Measurements from ENCODE around the gene TBC1D22A. TPM values are rescaled to one million over a fixed set of nuclear protein-coding genes. Genes with fewer than 3 reads are reported as not detected.

The TBC1D22A gene
- polyA plus RNA-seq, 1 donor from 2014 or later, result 9.3 TPM

DNA sequence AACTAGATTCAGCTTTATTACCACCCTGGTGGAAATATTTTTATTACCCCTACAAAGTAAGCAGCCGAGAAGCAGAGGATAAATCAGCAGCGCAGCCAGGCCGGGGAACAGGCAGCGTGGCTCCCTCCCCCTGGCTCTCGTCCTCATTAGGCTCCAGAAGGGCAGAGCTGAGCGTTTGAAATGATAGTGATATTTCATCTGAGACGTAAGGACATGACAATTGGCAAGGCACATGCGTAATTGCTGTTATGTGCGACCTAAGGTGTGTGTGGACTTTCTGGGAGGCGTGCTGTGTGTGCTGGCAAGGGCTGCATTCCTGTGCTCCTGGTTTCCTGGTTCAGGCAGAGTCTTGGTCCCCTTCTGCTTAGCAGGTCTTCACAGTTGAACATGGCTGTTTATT lies 247.8 kb downstream of the TBC1D22A start:
- Histone ChIP-seq H3K9me3 (ENCODE audit: low read length) (no peaks in the 10 kb centered on the region), H3F3A (ENCODE audit: insufficient read depth, low read length, poor library complexity, severe bottlenecking) (no peaks in the 10 kb centered on the region), H3K4me3 (ENCODE audit: low read length) (no peak overlapping the region), H2AFZ (ENCODE audit: low read depth, low read length) (no peak overlapping the region), H3K27me3 (ENCODE audit: insufficient read depth, low read depth, low read length) (no peaks in the 10 kb centered on the region), H3K79me2 (replicated peaks; ENCODE audit: insufficient read depth, low read length) (no peaks in the 10 kb centered on the region), H3K9me2 (ENCODE audit: insufficient read depth, low read length) (no peaks in the 10 kb centered on the region), H3K36me3 (ENCODE audit: insufficient read depth, low read length) (no peaks in the 10 kb centered on the region), H4K20me1 (ENCODE audit: insufficient read depth) (no peaks in the 10 kb centered on the region), H3K27ac (ENCODE audit: low read length) (no peak overlapping the region), H3K9ac (ENCODE audit: low read length) (no peak overlapping the region), H3K4me2 (ENCODE audit: low read length) (no peak overlapping the region)
- no peak for TF ChIP-seq MXI1 (conservative IDR thresholded peaks at IDR 0.05; ENCODE audit: poor library complexity, severe bottlenecking)
- TF ChIP-seq, protein P1, sequence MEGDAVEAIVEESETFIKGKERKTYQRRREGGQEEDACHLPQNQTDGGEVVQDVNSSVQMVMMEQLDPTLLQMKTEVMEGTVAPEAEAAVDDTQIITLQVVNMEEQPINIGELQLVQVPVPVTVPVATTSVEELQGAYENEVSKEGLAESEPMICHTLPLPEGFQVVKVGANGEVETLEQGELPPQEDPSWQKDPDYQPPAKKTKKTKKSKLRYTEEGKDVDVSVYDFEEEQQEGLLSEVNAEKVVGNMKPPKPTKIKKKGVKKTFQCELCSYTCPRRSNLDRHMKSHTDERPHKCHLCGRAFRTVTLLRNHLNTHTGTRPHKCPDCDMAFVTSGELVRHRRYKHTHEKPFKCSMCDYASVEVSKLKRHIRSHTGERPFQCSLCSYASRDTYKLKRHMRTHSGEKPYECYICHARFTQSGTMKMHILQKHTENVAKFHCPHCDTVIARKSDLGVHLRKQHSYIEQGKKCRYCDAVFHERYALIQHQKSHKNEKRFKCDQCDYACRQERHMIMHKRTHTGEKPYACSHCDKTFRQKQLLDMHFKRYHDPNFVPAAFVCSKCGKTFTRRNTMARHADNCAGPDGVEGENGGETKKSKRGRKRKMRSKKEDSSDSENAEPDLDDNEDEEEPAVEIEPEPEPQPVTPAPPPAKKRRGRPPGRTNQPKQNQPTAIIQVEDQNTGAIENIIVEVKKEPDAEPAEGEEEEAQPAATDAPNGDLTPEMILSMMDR (IDR thresholded peaks at IDR 0.05; ENCODE audit: poor library complexity, severe bottlenecking), result no peak
- no peak for TF ChIP-seq EZH2 (IDR thresholded peaks at IDR 0.05; ENCODE audit: borderline replicate concordance, insufficient read depth, low read length, poor library complexity, severe bottlenecking)
- no peak for TF ChIP-seq POLR2AphosphoS5 (IDR thresholded peaks at IDR 0.05)

DNA sequence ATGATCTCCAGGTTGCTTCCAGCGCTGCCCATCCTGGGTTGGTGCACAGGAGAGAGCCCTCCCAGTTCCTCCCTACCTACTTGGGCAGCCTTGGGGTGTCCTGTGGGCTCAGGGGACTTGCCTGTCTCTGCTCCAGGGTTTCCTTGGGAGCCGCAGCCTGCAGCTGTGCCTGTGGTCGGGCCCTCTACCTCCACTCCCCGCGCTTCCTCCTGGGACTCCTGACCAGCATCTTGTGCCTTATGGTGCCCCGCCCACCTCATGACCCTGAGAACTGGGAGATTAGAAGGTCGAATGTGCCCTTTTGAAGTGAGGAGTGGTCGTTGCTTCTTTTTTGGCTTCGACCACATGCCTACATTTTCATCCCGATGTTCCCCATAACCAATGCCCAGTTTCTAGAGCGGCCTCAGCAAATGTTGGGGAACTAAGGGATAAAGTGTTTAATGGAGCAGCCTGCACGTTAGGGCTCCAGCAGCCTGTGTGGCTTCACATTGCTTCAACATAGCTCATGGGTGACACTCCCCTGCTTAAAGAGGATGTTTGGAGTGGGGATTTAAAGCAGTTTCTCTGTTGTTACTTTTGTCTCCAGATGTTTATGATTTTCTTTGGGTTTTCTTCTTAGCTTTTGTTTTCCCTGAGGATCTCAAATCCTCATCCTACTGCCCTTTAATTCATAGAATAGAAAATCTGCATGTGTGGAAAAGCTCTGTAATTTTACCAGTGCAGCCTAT lies 248.8 kb downstream of the TBC1D22A start:
- Histone ChIP-seq H3F3A (ENCODE audit: insufficient read depth, low read length, poor library complexity, severe bottlenecking) (no peaks in the 10 kb centered on the region), H3K36me3 (ENCODE audit: insufficient read depth, low read length) (no peaks in the 10 kb centered on the region), H3K9me3 (ENCODE audit: low read length) (no peaks in the 10 kb centered on the region), H3K4me2 (ENCODE audit: low read length) (no peak overlapping the region), H4K20me1 (ENCODE audit: insufficient read depth) (no peaks in the 10 kb centered on the region), H3K27me3 (ENCODE audit: insufficient read depth, low read depth, low read length) (no peaks in the 10 kb centered on the region), H3K9me2 (ENCODE audit: insufficient read depth, low read length) (no peaks in the 10 kb centered on the region), H3K27ac (ENCODE audit: low read length) (no peak overlapping the region), H3K9ac (ENCODE audit: low read length) (no peak overlapping the region), H3K79me2 (replicated peaks; ENCODE audit: insufficient read depth, low read length) (no peaks in the 10 kb centered on the region), H2AFZ (ENCODE audit: low read depth, low read length) (no peak overlapping the region), H3K4me3 (ENCODE audit: low read length) (no peak overlapping the region)
- no peak for TF ChIP-seq EZH2 (IDR thresholded peaks at IDR 0.05; ENCODE audit: borderline replicate concordance, insufficient read depth, low read length, poor library complexity, severe bottlenecking)
- no peak for TF ChIP-seq POLR2AphosphoS5 (IDR thresholded peaks at IDR 0.05)
- TF ChIP-seq TAF1 (IDR thresholded peaks at IDR 0.05; ENCODE audit: low read depth), result no peak
- no peak for TF ChIP-seq MXI1 (conservative IDR thresholded peaks at IDR 0.05; ENCODE audit: poor library complexity, severe bottlenecking)
- TF ChIP-seq, protein P1 (IDR thresholded peaks at IDR 0.05; ENCODE audit: poor library complexity, severe bottlenecking), result no peak
- no peak for TF ChIP-seq SMC3 (conservative IDR thresholded peaks at IDR 0.05; ENCODE audit: poor library complexity)
- TF ChIP-seq, protein P2, sequence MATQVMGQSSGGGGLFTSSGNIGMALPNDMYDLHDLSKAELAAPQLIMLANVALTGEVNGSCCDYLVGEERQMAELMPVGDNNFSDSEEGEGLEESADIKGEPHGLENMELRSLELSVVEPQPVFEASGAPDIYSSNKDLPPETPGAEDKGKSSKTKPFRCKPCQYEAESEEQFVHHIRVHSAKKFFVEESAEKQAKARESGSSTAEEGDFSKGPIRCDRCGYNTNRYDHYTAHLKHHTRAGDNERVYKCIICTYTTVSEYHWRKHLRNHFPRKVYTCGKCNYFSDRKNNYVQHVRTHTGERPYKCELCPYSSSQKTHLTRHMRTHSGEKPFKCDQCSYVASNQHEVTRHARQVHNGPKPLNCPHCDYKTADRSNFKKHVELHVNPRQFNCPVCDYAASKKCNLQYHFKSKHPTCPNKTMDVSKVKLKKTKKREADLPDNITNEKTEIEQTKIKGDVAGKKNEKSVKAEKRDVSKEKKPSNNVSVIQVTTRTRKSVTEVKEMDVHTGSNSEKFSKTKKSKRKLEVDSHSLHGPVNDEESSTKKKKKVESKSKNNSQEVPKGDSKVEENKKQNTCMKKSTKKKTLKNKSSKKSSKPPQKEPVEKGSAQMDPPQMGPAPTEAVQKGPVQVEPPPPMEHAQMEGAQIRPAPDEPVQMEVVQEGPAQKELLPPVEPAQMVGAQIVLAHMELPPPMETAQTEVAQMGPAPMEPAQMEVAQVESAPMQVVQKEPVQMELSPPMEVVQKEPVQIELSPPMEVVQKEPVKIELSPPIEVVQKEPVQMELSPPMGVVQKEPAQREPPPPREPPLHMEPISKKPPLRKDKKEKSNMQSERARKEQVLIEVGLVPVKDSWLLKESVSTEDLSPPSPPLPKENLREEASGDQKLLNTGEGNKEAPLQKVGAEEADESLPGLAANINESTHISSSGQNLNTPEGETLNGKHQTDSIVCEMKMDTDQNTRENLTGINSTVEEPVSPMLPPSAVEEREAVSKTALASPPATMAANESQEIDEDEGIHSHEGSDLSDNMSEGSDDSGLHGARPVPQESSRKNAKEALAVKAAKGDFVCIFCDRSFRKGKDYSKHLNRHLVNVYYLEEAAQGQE (IDR thresholded peaks at IDR 0.05; ENCODE audit: borderline replicate concordance), result no peak
- no peak for TF ChIP-seq RAD21 (conservative IDR thresholded peaks at IDR 0.05)
- TF ChIP-seq EP300 (conservative IDR thresholded peaks at IDR 0.05; ENCODE audit: poor library complexity, severe bottlenecking), result no peak
